Stimulated activated CD4-positive, alpha-beta T cell treated with anti-CD3 and anti-CD28 coated beads, TNF-alpha, amount 100 ng/mL, for 24 hours (primary cell): Measurements from ENCODE around the gene CD99.
"Not testable (repeated sequence)": the region's sequence is repeated elsewhere in the genome, so short reads cannot be mapped to it uniquely, and the experiment has no call there.

Experiments used
- DNase-seq, 3 experiments: peaks; one replicate each; pipeline ENCODE4 v3.0.0-alpha.2; 2020; ENCODE audit warnings: low read depth in 3 of 3

Gene CD99

DNA sequence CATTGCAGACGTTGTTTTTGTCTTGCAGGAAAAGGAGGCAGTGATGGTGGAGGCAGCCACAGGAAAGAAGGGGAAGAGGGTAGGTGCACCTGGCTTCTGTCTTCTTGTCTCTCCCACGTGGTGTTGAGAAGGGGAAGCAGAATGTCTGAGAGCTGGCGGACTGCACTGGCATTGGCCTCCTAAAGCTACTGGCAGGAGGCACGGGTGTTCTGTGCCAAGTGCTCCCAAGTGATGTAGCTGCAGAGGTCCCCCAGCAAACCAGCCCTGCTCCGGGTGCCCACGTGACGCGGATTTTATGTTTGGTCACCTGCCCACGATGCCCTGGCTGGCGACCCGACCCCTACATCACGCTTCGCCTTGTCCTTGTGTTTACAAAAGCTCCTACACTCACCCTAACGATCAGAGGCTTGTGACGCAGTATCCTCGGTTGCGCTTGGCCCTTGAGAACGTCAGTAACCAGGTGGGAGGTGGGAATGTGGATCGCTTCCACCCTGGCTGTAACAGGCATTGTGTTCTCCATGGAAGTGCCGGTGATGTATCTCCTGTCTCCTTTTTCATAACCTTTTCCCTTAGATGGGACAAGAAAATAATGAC lies 32.3 kb downstream of the CD99 start:
- no peak for DNase-seq

DNA sequence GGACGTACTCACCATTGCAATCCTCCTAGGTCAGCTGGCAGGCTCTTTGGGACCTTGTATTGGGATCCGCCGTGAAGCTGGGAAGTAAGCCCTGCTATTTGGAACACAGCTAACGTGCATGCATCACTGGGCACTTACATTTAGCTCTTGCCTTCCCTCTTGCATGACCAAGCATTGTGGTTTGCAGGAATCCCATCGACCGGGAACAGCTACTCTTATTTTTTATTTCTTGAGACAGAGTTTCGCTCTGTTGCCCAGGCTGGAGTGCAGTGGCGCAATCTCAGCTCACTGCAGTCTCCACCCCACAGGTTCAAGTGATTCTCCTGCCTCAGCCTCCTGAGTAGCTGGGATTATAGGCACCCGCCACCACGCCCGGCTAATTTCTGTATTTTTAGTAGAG lies 36.2 kb downstream of the CD99 start:
- DNase-seq: not testable (repeated sequence)

DNA sequence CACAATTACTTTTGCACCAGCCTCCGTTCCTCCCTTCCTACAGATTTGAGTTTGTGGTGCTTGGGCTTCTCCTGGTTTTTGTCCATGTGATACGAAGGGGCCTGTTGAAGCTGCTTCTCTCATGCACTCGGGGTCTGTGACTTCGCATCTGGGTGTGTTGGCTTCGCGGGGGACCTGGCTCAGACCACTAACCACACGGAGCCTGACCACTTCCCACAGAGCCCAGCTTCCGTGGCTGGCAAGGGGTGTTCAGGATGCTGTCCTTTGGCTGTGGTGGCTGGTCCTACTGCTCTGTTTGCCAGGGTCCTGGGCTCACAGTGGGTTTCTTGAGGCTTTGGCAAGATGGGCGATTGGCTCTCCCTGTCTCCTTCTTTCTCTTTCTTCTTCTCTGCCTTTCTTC lies 41.0 kb downstream of the CD99 start:
- no peak for DNase-seq

DNA sequence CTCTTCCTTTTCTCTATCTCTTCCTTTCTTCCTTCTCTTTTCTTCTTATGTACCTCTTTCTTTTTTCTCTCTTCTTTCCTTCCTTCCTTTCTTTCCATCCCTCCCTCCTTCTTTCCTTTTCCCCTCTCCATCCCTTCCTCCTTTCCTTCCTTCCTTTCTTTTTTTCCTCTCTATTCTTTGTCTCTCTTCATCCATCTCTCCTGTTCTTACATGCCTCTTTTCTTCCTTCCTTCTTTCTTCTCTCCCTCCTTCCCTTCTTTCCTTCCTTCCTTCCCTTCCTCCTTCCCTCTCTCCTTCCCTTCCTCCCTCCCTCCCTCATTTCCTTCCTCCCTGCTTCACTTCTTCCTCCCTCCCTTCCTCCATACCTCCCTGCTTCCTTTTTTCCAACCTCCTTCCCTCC lies 41.6 kb downstream of the CD99 start:
- DNase-seq: no peak

GRCh38 chrX:2733286-2733685 lies 42.2 kb downstream of the CD99 start:
- no peak for DNase-seq

DNA sequence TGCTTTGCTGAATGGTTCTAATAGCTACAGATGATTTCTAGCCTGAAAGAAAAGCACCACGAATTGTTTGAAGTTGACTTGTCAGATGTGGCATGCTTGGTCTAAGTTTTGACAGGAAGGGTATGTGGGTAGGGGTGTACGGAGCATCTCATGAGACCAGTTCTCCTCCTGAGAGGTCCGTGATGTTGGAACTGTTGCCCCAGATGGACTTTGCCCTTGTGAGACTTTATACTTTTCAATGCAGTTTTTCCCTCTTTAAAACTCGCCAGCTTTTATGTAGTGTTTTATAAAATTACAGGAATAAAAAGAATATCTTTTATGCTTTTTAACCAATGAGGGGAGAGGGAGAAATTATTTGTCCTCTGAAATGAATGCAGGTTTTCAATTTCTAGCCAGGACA lies 44.2 kb downstream of the CD99 start:
- no peak for DNase-seq

DNA sequence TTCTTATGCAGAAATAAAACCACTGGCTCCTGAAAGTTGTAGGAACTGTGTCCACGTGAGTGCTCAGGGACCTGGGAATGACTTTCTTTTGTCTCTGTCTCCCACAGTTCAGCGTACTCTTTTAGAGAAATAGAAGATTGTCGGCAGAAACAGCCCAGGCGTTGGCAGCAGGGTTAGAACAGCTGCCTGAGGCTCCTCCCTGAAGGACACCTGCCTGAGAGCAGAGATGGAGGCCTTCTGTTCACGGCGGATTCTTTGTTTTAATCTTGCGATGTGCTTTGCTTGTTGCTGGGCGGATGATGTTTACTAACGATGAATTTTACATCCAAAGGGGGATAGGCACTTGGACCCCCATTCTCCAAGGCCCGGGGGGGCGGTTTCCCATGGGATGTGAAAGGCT lies 49.6 kb downstream of the CD99 start:
- DNase-seq: no peak

DNA sequence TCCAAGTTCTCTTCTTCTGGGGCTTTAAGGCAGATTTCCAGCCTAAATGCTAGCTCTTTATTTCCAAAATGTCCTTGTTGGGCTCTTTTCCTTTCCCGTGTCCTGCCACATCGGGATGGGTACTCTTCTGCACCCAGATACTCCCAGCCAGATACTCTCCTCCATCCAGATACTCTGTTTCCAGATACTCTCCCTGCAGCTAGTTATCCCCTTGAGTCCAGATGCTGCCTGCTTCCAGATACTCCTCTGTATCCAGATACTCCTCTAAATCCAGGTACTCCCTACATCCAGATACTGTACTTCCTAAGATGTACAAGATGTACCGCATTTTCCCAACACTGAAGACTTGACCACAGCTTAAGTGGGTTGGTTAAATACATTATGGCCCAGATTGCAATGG lies 50.3 kb downstream of the CD99 start:
- no peak for DNase-seq

- DNase-seq: not testable (repeated sequence)
These were observed 55.2 kb downstream of the CD99 start for GRCh38 chrX:2746250-2746649.

- no peak for DNase-seq
These were observed 57.2 kb downstream of the CD99 start for GRCh38 chrX:2748171-2748814.

DNA sequence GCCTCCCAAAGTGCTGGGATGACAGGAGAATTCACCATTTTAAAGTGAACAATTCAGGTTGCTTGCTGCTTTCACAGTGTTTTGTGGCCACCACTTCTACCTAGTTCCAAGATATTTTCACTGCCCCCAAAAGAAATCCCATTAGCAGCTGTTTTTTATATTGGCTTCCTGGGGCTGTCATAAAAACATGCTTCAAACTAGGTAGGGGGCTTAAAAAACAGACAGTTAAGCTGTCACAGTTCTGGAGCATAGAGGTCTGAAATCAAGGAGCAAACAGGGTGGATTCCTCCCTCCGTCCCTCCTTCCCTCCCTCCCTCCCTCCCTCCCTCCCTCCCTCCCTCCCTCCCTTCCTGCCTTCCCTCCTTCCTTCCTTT lies 57.7 kb downstream of the CD99 start:
- no peak for DNase-seq

DNA sequence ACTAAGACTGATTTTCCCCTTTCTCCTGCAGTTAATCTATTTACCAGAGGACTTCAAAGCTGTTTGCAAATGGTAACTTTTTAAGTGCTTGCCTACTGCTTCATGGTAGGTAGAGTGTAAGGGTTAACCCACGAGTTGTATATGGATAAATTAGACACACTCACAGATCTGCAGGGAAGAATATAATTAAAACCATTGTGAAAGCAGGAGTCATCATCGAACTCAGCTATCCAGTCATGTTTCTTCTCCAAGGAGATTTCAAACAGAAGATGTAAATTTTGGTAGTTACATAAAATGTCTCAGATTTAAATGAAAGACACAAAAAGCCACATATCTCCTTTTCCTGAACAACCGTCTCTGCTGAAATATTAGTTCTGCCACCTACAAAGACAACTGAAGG lies 60.2 kb downstream of the CD99 start:
- no peak for DNase-seq

DNA sequence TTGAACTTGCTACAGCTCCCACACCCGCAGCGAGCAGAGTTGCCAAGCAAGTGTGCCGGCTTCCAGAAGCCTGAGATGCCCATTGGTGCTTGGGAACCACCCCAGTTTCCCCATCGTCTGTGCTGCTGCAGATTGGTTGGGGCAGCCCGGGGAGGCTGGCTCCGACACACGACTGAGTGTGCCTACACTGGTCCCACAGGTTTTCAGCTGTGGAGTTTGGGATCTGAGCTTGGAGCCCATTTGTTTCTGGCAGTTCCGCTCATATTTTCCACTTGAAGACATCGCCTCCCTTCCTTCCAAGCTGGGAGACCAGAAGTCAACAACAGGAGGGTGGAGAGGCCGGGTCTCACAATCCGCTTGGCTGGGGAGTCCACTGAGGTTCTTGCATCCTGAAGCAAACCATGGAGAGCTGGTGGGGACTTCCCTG lies 60.8 kb downstream of the CD99 start, which contains the start of gene XG:
Gene XG, plus strand, starts transcription at position 167 of the 427 bp plus-strand sequence. Its CDS starts 235 bp downstream, at position 402.
- DNase-seq: not testable (repeated sequence)

- DNase-seq: not testable (repeated sequence)
These were observed 61.3 kb downstream of the CD99 start for GRCh38 chrX:2752441-2752840.

- DNase-seq: not testable (repeated sequence)
These were observed 64.1 kb downstream of the CD99 start for GRCh38 chrX:2755163-2755715.

DNA sequence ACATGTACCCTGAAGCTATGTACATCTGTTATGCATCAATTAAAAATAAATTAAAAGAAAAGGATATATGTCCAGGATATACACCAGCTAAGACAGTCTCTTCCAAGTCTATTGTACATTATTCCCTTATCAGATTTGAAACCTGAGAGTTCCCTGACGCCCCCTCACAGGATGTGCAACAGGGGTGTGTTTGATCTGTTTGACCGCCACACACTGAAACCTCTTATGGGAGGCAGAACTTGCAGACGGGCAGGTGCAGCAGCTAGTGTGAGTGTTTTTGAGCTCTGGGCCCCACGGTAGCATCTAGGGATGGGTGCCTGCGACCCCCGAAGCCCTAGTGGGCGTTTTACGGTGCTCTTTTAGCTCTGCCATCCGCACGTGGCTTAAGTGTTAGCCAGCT lies 65.5 kb downstream of the CD99 start:
- DNase-seq: no peak

GRCh38 chrX:2761246-2761645 lies 70.2 kb downstream of the CD99 start:
- DNase-seq: no peak

DNA sequence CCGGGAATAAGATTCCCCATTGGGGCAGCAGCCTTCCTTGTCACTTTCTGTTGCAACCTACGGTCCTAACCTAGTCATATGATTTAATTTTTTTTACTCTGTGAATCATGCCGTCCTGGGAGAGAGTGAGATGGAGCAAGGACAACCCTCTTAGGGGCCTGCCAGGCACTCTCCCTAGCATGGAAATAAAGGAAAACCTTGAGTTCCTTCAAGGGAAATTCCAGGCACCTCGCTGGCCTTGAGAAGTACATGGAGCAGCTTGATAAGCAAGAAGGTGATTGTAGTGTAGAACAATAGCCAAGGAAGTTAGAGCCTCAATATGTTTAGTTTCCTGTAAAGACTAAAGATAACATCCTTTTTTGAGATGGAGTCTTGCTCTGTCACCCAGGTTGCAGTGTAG lies 71.6 kb downstream of the CD99 start:
- DNase-seq: not testable (repeated sequence)

- not testable (repeated sequence) for DNase-seq
These were observed 73.9 kb downstream of the CD99 start for GRCh38 chrX:2764766-2765548.

DNA sequence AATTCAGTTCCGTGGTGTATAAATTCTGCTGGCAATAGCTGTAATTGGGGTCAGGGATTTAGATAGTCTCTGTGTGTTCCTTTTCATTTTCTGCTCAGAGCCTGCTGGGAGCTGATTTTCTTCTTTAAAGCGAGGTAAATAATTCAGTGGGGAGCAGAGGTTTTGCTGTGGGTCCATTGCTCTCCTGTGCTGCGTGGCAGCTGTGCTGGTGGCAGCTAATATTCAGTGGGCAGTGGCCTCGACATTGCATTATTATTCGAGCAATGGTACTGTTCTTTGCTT lies 74.4 kb downstream of the CD99 start:
- DNase-seq: no peak

DNA sequence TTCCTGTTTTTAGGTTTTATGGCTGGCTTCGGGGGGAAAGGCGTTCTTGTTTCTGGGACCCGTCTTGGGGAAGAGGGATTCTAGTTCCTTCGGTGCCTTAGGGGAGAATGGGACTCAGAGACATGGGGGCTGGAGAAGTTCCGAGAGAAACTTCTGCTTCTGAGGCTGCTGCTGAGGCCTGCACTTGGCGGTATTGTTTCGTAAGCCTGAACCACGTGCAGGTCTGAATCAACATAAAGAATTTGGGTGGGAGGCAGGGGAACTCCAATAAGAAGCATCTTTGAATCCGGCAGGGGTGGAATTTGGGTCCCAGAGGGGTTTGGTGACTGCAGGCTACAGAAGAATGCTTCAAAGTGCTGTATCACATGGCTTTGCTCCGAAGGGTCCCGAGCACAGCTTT lies 75.8 kb downstream of the CD99 start:
- no peak for DNase-seq

GRCh38 chrX:2767631-2768455 lies 76.7 kb downstream of the CD99 start:
- DNase-seq: no peak
